Neural crest cell (in vitro differentiated cells): ENCODE data around the gene STAG1. TPM values are rescaled to one million over a fixed set of nuclear protein-coding genes. Genes with fewer than 3 reads are reported as not detected.
A peak's percentile ranks its signal among the peaks of the same experiment; 100 is the strongest.
"Not testable (repeated sequence)": the region's sequence is repeated elsewhere in the genome, so short reads cannot be mapped to it uniquely, and the experiment has no call there.

ENCODE experiments used
- DNase-seq: peaks from one replicate; pipeline ENCODE4 v3.0.0; 2021; ENCODE audit warnings: low read depth, mixed read lengths, low spot score
- H3K27ac Mint-ChIP-seq: one replicate; pipeline ENCODE4 v1.8.0; 2021; ENCODE audit warnings: mild to moderate bottlenecking, mixed read lengths; ENCODE audit not compliant: unreplicated experiment
- H3K27me3 Mint-ChIP-seq: 2 replicates; pipeline ENCODE4 v1.8.0; 2021; ENCODE audit warnings: low read depth, mild to moderate bottlenecking, mixed read lengths
- H3K36me3 Mint-ChIP-seq: 2 replicates; pipeline ENCODE4 v1.8.0; 2021; ENCODE audit warnings: low read depth, mild to moderate bottlenecking, mixed read lengths
- H3K4me1 Mint-ChIP-seq: 2 replicates; pipeline ENCODE4 v1.8.0; 2021; ENCODE audit warnings: mixed read lengths
- H3K4me3 Mint-ChIP-seq: one replicate; pipeline ENCODE4 v1.8.0; 2021; ENCODE audit warnings: mild to moderate bottlenecking, mixed read lengths
- H3K9me3 Mint-ChIP-seq: 2 replicates; pipeline ENCODE4 v1.8.0; 2021; ENCODE audit warnings: mixed read lengths
- long read RNA-seq: library from polyadenylated mRNA; unstranded; transcript quantifications from one replicate; pipeline ENCODE4 v2.0.0, GENCODE V29; 2020
- total RNA-seq: library from RNA; stranded (reverse); gene quantifications from 2 replicates; pipeline ENCODE4 v1.2.1, GENCODE V29; 2021
- TF ChIP-seq, protein P1 (sequence below): fragments of 200-600 bp; sonication (generic); conservative IDR thresholded peaks from 2 replicates; pipeline ENCODE4 v1.5.0; 2021; ENCODE audit warnings: antibody characterized with exemption, mild to moderate bottlenecking

STAG1 gene
- total RNA-seq: 44.2 and 47.0 TPM in 2 replicates
- long read RNA-seq, full-length matches to known transcripts: 1 of 27 reads
- long read RNA-seq, partial matches to known transcripts: 17 of 27 reads
- long read RNA-seq, other reads (novel, unspliced or antisense): 9 of 27 reads

DNA sequence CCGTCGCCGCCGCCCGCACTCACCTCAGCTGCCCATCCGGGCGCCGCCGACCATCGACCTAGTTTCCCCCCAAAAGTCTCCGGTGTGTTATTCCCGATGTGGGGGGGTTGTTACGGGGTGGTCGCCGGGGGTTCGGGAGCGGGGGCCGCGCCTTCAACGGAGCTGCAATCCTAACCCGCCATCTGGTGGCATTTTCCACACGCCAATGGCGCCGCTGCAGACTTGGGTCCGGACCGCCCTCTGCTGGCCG lies at the start of gene STAG1:
STAG1 (minus strand) TSS at position 207 of the 250 bp plus-strand sequence. CDS start 121,480 bp downstream, outside the sequence.
- peaks cover 51% of the 10 kb centered on the region for H3K4me1 Mint-ChIP-seq
- peaks cover 2% of the 10 kb centered on the region for H3K27me3 Mint-ChIP-seq
- peak within 1 kb of the TSS; percentile 99 for H3K27ac Mint-ChIP-seq
- no peak for DNase-seq
- H3K36me3 Mint-ChIP-seq: no peaks in the 10 kb centered on the region
- H3K4me3 Mint-ChIP-seq: peak within 1 kb of the TSS; percentile 96
- TF ChIP-seq, protein P1, sequence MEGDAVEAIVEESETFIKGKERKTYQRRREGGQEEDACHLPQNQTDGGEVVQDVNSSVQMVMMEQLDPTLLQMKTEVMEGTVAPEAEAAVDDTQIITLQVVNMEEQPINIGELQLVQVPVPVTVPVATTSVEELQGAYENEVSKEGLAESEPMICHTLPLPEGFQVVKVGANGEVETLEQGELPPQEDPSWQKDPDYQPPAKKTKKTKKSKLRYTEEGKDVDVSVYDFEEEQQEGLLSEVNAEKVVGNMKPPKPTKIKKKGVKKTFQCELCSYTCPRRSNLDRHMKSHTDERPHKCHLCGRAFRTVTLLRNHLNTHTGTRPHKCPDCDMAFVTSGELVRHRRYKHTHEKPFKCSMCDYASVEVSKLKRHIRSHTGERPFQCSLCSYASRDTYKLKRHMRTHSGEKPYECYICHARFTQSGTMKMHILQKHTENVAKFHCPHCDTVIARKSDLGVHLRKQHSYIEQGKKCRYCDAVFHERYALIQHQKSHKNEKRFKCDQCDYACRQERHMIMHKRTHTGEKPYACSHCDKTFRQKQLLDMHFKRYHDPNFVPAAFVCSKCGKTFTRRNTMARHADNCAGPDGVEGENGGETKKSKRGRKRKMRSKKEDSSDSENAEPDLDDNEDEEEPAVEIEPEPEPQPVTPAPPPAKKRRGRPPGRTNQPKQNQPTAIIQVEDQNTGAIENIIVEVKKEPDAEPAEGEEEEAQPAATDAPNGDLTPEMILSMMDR: peak; percentile 97
- no peaks in the 10 kb centered on the region for H3K9me3 Mint-ChIP-seq

DNA sequence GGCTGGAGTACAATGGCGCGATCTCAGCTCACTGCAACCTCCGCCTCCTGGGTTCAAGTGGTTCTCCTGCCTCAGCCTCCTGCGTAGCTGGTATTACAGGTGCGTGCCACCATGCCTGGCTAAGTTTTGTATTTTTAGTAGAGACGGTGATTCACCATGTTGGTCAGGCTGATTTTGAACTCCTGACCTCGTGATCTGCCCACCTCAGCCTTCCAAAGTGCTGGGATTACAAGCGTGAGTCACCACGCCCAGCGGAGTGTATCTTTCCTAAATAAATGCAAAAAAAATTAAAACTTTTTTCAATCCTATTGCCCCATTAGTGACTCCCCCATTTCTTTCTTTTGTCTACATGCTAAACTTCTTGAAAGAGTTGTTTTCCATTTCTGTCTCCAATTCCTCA lies 49.0 kb upstream of the STAG1 start:
- not testable (repeated sequence) for H3K9me3 Mint-ChIP-seq, H3K27me3 Mint-ChIP-seq, DNase-seq, H3K27ac Mint-ChIP-seq, H3K4me3 Mint-ChIP-seq, H3K36me3 Mint-ChIP-seq
- peaks cover 24% of the 10 kb centered on the region for H3K4me1 Mint-ChIP-seq

DNA sequence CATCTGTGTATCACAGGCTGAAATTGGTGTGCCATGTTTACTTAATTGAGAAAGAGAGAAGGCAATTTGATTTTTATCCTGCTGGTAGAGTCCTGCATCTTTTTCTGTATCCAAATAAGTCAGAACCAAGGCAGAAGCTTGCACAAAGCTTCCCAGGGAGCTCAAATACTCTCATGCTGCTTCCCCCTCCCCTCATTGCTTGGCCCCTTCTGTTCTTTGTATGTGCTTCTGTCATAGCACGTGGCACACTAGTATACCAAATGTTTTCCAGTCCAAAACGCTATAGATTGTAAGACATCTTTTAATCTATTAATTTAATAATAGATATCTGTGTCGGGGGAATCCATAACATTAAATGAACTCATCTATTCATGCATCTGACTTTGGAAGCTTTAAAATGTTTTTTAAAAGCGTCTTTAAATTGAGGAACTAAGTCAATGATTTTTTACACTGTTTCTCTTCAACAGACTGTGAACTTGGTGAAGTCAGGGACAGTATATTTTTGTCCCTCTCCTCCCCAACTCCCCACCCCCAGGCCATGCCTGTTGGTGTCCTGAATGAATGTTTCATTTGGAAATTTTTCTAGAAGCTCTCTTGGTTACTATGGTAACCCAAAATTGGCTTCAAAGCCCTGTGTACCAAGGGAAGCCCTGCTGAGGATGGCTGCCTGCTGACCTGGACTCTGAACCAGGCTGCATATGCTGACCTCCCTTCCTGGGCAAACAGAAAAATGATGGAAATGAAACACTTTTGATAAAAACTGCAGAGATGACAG lies 40.6 kb upstream of the STAG1 start:
- Mint-ChIP-seq H3K4me1 (peaks cover 38% of the 10 kb centered on the region), H3K36me3 (no peaks in the 10 kb centered on the region), H3K27me3 (no peaks in the 10 kb centered on the region), H3K4me3 (no peak overlapping the region), H3K9me3 (no peaks in the 10 kb centered on the region), H3K27ac (peak overlapping the region; percentile 87)
- peak; percentile 8 for DNase-seq
- TF ChIP-seq, protein P1: no peak

DNA sequence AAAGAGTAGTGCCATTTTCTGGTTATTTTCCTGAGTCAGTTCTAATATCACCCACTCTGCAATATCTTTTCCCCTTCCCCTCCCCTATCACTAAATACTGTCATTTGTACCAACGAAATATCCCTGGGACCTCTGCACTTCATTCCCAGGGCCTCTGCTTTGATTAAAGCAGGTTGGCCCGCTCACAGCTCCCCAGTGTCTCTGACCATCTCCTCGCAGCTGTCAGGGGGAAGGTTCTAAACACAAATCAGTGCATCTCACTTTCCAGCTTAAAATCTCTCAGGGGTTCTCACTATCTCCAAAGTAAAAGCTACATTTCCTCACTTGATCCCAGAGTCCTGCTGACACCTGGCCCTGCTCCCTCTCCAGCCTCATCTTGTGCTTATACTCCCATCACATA lies 38.6 kb upstream of the STAG1 start:
- Mint-ChIP-seq H3K27ac (no peak overlapping the region), H3K9me3 (no peaks in the 10 kb centered on the region), H3K4me1 (peaks cover 53% of the 10 kb centered on the region), H3K4me3 (no peak overlapping the region), H3K27me3 (no peaks in the 10 kb centered on the region), H3K36me3 (no peaks in the 10 kb centered on the region)
- TF ChIP-seq, protein P1: no peak
- DNase-seq: no peak

DNA sequence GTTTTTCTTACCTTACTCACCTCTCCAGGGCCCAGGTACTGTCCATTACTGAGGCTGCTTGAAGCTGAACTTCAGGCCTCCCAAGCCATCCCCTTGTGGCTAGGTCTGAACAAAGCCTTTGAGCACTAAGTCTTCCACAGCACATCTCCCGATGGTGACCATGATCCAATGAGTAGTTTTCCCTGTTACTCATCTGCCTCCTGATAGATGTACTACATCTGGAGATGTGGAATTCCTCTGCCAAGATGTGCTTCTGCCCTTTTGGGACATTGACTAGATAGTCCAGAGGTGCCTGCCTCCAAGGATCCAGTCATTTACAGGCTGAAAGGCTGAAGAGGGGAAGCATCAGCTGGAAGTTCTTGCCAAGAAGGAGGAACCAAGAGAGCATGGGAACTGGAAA lies 37.8 kb upstream of the STAG1 start:
- Mint-ChIP-seq H3K4me1 (peaks cover 53% of the 10 kb centered on the region), H3K27ac (no peak overlapping the region), H3K9me3 (no peaks in the 10 kb centered on the region), H3K36me3 (no peaks in the 10 kb centered on the region), H3K4me3 (no peak overlapping the region), H3K27me3 (no peaks in the 10 kb centered on the region)
- TF ChIP-seq, protein P1: no peak
- DNase-seq: no peak

DNA sequence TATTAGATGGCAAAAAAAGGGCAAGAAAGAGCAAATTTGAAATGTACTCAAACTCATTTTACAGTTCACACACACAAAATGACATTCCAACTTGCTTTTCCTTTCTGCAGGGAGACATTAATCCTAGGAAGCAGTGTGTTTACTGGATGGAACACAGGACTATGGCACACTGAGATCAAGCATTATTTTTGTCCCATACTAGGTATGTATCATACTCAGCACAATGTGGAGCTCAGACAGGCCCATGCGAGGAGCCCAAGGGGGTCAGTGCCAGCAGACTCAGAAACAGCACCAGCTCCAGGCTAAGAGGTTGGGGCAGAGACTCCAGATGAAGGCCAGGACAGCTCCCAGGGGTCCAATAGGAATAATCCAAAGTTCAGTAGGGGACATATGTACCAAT lies 36.0 kb upstream of the STAG1 start:
- Mint-ChIP-seq H3K27me3 (no peaks in the 10 kb centered on the region), H3K27ac (no peak overlapping the region), H3K4me1 (peaks cover 51% of the 10 kb centered on the region), H3K4me3 (no peak overlapping the region), H3K9me3 (no peaks in the 10 kb centered on the region), H3K36me3 (no peaks in the 10 kb centered on the region)
- no peak for DNase-seq
- TF ChIP-seq, protein P1: no peak
